Stimulated activated CD8-positive, alpha-beta memory T cell treated with anti-CD3 and anti-CD28 coated beads, Interleukin-12 subunit alpha, Interleukin-12 subunit beta, amount 100 ng/mL, for 24 hours (primary cell): ENCODE results near the gene CHURC1.

Experiments
- DNase-seq: peaks from one replicate; pipeline ENCODE4 v3.0.0-alpha.2; 2020; ENCODE audit errors: extremely low read depth

CHURC1 gene

DNA sequence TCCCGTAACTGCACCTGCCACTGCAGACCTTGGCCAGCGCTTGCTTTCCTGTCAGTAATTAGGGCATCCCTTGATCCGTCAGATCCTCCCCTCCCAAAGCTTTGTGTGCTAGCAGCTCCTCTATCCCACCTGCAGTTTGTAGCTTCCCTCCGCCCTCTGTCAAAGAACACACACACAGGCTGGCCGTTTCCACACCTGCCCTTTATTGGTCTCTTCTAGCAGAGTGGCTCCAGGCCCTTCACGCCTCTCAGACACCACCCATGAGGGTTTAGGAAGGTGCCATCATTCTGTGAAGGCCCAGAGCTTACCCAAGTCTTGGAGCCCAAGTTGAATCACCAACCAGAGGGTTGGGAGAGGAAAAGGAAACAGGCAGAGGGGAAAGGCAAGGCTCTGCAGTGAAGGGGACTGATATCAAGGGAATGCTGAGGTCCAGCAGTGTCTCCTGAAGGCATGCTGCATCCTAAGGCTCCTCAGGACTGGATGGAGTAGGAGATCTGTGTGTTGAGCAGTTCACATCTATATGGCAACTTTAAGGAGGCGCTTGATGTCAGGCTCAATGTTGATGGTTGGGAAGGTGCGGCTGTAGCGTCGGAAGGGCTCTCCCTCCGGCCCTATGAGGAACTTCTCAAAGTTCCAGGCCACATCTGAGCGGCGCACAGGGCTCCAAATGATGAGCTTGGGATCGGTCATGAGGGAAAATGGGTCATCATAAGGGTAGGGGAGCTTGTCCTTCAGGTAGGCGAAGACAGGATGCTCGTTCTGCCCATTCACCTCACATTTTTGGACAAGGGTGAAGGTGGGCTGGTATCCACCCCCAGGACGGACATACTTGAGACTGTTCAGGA is 24.9 kb downstream of the CHURC1 start:
- no peak for DNase-seq

DNA sequence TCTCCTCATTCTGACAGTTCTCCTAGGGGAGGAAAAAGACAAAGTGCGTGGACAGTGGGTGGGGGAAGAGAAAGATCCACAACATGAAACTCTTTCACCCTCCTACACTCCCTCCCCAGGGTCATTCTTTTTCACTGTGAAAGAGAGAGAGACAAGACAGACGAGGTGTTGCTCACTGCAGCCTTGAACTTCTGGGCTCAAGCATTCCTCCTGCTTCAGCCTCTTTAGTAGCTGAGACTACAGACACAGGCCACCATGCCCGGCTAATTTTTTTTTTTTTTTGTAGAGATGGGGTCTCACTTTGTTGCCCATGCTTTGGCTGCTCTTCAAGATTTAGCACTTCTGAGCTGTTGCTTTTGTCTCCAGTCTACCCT is 25.5 kb downstream of the CHURC1 start:
- DNase-seq: no peak

DNA sequence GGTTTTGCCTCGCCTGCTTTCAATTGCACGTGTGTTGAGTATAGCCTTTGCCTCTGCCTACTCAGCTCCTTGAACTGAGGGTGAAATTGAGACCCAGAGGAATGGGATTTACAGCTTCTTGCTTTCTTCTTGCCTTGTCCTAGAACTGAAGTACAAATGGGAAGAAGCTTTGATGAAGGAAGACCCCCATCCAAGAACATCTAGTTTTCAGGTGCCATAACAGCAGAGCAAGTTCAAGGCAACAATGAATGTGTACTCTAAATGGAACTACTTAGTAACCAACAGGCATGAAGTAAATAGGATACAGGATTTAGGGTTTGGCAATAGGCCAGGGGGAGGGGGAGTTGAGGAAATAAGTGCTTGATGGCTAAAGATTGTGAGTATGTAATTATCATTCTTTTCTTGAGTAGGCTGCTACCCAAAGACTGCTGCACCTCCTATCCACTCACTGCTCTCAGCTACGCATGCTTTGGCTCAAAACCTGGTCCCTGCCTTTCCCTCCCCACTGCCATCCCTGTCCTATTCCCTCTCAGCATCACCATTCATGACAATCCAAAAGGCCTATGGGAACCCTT is 26.2 kb downstream of the CHURC1 start:
- no peak for DNase-seq

DNA sequence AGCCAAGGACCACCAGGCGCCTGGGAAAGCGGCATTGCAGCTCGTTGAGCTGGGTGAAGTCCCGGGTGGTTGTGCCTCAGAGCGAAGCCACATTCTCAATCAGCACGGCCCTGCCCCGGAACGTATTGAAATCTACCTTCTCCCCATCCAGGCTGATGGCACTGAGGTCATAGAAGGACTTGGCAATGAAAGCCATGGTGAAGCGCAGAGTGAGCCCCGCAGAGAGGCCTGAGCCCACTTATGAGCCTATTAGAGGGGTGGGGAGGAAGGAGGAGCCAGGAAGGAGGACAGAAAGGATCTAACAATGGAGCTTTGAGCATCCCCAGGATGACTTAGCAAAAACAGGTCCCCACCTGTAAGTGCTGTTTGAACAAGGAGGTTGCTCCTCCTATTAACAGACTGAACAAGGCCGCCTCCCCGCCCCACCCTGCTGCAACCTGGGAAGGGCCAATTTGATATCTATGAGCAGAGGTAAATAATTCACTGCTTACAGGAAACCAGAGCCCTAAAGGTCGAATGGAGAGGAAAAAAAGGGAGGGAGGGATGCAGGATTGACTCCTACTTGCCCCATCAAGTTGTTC is 28.4 kb downstream of the CHURC1 start, which contains the start of gene GPX2:
GPX2 (minus strand) TSS at position 215 of the 581 bp plus-strand sequence; CDS start at position 196, 19 bp downstream.
- DNase-seq: no peak

DNA sequence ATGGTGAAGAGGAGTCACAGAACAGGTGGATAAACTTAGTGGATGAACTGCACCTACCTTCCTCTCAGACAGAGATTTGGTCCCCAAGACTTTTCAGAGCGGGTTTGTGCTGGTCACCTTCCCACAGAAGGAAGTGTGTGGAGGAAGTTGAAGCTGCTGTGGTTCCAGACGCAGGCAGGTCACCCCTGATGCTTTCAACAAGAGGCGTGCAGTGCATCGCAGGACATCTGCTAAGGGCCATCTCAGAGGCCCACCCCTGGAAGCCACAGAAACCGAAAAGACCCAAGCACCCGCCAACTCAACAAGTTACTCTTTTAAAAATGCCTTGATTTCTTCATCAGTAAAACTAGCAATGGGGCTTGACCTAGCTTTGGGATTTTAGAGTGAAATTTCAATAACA is 29.3 kb downstream of the CHURC1 start:
- no peak for DNase-seq

DNA sequence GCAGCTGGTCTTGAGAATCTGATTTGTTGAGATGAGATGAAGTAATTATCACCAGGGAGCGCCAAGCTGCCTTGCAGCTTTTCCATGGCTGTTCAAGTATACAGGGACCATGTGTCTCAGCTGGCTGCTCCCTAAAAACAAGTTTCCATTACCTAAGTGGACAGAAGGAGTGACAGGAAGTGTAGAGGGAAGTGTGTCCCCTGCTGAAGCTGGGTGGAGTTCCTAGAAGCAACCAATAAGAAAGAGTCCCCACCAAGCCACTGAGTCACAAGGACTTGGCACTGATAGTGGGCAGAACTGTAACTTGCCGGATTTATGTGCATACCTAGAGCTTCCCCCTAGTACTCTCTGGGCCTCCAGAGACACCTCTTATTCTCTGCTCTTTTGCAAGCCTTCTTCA is 29.8 kb downstream of the CHURC1 start:
- DNase-seq: no peak

DNA sequence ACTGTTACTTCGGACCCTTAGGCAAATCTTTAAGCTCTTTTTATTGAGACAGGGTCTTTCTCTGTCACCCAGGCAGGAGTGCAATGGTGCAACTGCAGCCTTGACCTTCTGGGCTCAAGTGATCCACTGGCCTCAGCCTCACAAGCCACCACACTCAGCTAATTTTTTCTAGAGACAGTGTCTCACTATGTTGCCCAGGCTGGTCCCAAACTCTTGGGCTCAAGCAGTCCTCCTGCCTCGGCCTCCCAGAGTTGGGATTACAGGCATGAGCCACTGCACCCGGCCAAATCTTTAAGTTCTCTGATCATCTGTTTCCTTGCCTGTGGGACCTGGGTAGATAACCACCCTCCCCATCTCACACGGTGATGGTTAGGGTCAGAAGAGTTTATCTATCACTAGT is 30.6 kb downstream of the CHURC1 start:
- DNase-seq: no peak

DNA sequence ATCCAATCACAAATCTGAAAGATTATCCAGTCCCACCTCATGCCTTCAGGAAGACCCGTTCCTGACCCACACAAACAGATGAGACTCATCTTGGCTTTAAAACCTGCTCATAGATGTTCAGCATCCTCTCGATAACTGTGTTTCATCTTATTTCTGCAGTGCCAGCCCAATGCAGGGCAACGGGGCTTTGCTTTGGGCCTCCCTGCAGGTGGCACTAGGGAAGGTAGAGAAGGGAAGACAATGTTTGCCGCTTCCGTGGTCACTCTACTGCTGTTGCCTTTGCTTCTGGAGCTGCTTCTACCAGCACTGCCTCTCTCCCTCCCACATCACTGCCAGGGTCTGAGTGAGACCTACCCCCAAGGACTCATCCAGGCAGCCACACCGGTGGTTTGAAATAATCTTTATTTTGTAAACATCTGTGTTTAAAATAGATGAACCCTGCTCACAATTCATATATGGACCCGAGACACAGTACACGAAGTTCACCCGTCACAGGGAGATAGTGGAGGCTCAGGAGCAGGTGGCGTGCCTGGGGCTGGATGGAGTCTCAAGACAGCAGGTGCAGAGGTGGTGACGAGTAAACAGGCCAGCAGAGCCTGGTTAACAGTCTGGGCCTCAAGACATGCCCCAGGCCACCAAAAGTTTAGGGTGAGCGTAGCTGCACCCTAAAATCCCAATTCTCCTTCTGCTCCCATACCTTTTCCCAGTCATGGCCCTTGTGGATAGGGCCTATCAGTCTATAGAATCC is 31.4 kb downstream of the CHURC1 start:
- no peak for DNase-seq

DNA sequence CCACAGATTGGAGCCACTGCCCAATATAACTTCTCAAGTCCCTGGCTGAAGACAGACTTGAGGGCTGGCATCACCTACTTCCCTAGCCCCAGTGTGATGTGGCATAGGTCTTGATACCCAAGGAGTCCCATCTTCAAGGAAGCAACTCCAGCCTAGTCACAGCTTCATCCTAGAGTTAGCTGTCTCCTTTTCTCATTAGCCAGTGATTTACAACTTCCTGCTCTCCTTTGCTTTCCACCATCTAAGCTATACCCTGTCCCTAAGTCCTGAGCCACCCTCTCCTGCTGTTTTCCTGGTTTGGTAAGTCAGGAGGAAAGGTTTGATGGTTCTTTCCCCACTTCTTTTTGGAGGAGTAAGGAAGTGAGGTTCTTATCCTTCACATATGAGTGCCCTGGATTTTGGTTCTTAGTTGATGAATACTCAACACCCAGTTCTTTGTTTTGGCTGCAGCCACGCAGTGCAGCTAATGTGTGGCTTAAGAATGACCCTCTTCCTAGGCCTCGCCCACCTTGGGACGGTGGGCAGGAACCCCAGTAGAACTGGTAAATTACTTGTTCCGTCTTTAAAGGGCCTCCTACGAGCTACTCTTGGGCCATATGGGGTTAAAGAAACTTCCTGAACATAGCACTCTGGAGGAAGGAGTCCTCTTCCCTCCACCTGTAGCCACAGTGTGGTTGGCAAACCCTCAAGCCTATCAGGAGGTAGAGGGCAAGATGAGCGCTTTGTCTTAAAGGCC is 32.2 kb downstream of the CHURC1 start:
- DNase-seq: no peak

DNA sequence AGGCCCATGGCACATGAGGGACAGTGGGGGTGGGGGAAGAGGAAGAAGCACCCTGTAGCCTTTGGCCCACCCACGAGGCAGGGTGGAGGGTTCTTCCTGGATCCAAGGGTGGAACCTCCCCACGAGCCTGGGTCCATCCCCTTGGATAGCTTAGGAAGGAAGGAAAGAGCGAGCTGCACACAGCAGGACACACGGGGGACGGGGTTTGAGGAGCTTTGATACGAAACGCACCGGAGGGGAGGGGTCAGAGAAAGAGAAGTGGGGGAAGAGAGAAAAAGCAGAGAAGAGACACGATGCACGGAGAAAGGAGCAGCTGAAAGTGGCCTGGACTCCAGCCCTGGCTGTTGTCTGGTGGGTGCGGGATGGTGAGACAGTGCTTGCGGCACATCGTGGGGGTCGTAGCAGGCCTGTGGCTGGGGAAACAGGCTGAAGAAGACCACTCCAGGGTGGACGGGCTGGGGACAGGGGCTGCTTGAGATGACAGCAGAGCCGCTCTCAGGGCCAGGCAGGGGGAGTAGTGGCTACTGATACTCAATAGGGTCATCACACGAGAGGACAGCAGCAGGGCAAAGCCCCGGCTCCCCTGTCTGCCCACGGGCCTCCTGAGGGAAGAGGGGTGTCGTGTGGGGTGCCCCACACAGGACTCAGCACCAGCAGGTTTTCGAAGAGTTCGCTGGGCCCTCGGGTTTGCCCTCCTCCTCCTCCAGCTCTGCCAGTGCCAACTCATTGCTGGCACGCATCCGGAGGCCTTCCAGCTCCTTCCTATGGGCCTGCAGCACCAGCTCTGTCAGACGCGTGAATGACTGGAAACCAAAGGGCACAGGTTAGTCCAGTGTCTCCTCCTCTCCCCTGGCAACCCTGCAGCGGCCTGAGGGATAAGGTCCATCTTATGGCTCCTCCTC is 33.7 kb downstream of the CHURC1 start:
- no peak for DNase-seq

DNA sequence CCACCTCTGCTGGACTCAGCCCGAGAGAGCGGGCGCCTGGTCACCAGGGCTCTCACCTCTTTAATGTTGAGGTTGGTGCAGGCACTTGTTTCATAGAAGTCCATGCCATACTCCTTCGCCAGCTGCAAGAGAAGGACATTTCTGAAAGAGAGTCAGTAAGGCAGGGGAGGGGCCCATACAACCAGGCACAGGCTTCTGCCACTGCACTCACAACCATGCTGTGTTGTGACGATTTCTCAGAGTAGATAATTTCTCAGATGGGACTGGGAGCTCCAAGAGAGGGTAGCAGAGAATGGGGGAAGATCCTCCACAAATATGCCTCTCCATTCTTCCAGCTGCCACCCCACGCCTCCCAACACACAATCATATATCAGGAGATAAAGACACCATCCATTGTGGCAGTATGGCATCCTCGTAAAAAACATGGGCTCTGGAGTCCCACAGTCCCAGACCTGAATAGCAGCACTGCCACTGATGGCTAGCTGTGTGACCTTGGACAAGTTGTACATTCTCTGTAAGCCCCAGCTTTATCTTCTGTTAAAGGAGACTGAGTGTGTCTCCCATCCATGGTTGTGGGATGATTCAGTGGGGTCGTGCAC is 34.5 kb downstream of the CHURC1 start:
- DNase-seq: no peak

DNA sequence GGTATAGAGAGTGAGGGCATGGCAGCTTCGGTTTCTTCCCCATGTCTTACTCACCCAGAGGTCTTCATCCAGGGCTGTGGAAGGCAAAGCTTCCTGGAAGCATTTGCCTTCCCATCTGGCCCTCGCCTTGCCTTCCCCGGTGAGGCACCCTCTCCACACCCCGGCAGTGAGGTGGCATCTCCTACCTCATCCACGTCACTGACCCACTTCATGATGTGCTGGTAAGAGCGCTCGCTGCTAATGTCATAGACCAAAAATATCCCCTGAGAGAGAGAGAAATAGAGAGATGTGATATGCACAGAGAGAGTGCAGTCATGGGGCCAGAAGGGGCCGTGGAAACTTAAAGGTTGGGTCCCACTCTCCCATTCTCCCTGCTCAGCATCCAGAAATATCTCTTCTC is 36.6 kb downstream of the CHURC1 start:
- DNase-seq: no peak

DNA sequence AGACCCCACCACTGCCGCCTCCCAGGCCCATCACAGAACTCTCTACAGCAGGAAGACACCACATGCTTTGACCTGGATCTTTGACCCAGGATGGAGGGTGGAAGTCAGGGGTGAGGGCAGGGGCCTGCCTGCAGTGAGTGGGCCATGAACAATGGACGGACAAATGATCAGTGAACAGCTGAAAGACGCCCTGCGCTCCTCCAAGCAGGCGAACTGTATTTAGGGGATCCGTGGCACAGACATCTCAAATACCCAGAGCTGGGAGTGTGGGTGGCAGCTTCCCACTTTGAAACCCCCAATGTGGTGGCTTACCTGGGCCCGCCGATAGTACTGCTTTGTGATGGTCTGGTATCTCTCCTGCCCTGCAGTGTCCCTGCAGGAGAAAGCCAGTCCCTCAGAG is 37.0 kb downstream of the CHURC1 start:
- no peak for DNase-seq

DNA sequence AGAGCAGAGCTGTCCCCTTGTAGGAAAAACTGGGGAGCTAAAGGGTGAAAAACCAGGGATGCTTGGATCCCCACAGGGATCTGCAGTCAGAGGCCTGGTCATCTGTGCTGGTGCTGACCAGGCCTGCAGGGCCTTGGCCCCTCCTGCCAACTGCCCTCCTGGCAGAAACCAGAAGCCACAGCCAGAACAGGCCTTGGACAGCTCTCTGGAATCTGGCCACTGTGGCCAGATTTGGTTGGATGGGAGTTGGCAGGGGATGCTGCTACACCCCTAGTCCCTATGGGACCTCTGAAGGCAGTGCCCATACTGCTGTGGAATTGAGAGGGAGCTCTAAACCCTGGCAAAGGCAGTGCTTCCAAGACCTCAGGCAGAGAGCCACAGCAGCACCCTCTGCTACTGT is 37.5 kb downstream of the CHURC1 start:
- no peak for DNase-seq

DNA sequence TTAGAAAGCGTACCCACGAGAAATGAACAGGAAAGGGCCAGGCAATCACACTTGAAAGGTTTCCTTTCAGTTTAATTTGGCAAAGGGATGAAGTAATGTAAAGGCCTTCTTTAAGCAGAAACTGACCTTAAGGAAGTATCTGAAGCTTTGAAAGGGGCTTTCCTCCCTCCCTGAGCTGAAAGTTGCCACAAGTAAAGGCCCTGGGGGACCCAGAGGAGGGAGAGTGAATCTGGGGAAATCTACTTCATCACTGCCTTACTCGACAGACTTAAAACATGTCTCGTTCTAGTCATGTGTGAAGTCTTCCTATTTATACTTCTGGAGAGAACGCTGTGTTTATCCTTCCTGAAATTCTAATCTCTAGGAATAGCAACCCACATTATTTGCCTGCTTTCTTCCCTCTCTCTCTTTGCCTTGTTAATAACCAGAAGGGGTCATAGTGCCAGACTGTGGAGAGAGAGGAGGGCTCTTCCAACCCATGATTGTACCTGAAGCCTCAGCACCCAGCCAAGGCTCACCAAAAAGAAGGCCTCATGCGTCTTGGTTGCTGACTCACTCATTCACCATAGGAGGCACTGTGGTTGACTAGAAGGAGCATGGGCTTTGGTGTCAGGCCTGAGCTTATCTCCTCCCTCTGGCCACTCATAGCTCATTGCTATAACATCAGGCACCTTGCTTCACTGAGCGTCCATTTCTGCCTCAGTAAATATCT is 38.5 kb downstream of the CHURC1 start:
- no peak for DNase-seq

DNA sequence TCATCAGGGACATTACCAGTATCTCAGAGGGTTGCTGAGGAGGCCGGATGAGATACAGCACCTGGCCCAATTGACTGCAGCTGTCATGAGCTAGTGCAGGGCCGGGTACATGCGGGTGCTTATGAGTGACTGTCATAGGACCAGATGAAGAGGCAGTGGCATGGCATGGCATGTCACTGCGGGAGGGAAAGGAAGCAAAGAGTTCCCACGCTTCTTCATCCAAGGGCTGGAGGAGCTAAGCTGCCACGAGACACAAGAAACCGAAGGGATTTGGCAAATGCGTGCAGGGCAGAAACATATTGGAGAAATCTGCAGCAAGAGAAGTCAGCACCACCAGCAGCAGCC is 39.0 kb downstream of the CHURC1 start:
- no peak for DNase-seq

DNA sequence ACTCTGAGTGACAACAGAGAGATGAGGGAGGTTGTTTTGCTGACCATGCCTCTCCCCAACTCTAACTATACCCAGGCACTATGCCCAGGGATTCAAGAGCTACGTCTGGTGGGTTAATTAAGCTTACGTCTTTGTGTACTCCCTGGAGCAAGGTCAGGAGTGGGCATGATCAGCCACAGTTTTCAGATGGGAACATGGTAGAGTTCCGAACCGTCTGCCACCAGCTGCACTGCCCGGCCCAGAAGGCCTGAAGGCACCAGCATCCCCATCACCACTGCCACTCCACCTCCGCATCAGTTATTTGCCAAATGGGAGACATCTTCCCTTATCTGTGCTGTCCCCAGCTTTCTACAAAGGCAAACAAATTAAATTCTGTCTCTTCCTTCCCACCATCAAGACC is 39.4 kb downstream of the CHURC1 start:
- no peak for DNase-seq

DNA sequence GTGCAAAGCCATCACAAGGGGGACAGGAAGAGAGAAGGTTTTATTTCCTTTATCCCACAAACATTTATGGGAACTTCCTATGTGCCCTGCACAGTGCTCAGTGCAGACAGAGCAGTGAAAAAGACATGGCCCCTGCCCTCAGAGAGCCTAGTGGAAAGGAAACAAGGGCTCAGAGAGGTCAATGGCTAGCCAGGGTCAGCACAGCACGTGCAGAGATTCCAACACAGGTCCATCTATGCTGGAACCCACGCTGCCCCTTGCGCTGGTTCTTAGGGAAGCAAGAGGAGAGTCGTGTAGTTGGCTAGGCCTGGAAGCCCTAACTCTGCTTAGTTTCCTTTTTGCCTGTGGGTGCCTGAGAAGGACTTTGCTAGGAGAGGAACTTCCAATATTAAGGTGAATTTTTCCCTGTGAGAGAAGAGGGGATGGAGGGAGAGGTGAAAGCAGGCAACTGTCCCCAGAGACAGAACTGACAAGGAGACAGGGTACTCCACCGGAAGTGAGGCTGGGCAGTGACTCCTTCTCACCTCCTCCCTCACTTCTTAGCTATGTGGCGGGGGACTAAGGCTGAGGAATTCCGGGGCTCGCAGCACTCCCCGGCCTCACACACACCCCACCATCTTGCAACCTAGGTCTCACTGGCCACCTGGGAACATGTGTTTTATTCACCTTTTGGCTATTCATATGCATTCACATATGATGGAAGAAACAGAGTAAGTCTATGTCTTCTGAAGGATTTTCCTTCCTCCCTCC is 40.4 kb downstream of the CHURC1 start:
- DNase-seq: no peak

DNA sequence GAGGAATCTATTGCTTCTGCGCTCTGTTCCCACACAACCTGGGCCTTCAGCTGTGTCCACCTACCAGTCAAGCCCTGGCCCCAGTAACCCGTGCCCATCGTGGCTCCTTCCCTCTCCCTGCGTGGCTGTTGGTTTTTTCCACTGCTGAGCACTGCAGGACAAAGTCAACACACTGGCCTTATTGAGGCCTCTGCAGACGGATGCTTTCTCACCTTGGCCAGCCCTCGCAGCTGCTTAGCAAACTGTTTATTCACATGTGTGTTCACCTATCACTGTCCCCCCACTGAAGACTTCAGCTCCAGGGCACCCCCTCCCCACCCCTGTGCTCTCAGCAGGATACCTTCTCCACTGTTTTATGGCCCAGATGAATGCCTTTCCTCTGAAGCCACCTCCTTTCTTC is 41.0 kb downstream of the CHURC1 start:
- DNase-seq: no peak
